IMR-90 (cell line): ENCODE data around the gene NDRG4. TPM values are rescaled to one million over a fixed set of nuclear protein-coding genes. Genes with fewer than 3 reads are reported as not detected.

Experiments
- ATAC-seq: fragments of 200-7000 bp; cut with Tn5 transposase; 2 replicates; pipeline ENCODE4 v1.9.1; 2020; ENCODE audit warnings: low read depth, mild to moderate bottlenecking, moderate library complexity
- BruUV-seq: library from RNA; stranded (reverse); fragments of 400-500 nt; replicated peaks from 2 replicates; lab custom pipeline; 2021; lab: Mats Ljungman, UMichigan
- CTCF ChIA-PET: fragments of 300-600 bp; formaldehyde crosslinking; extraction: SDS; loops from one replicate; lab custom pipeline; 2021; ENCODE audit warnings: antibody characterized with exemption; lab: Yijun Ruan, JAX
- POLR2A ChIA-PET: fragments of 300-600 bp; sonication (Branson Sonifier 250); formaldehyde crosslinking; loops from one replicate; lab custom pipeline; 2022; ENCODE audit warnings: antibody characterized with exemption; ENCODE audit not compliant: unreplicated experiment; lab: Charles Lee
- DNase-seq: peaks from one replicate; pipeline ENCODE4 v3.0.0; 2013
- H2AFZ ChIP-seq: replicated peaks from 2 replicates; pipeline ENCODE3; 2013; ENCODE audit warnings: low read length, mild to moderate bottlenecking; ENCODE audit not compliant: poor library complexity
- H2AK5ac ChIP-seq: 2 replicates; pipeline ENCODE4 v1.6.1; 2013; ENCODE audit warnings: low read depth, low read length, inconsistent platforms
- H2AK9ac ChIP-seq: replicated peaks from 2 replicates; pipeline ENCODE3; 2013; ENCODE audit warnings: mild to moderate bottlenecking, low read depth, low read length, moderate library complexity; ENCODE audit not compliant: poor library complexity
- H2BK120ac ChIP-seq: 2 replicates; pipeline ENCODE4 v1.6.1; 2013; ENCODE audit warnings: low read depth, low read length, inconsistent platforms
- H2BK15ac ChIP-seq: 3 replicates; pipeline ENCODE4 v1.6.1; 2013; ENCODE audit warnings: low read depth, low read length, inconsistent platforms
- H2BK20ac ChIP-seq: 2 replicates; pipeline ENCODE4 v1.6.1; 2013; ENCODE audit warnings: low read depth, mild to moderate bottlenecking, inconsistent platforms, low read length, moderate library complexity
- H2BK5ac ChIP-seq: 2 replicates; pipeline ENCODE4 v1.6.1; 2013; ENCODE audit warnings: mild to moderate bottlenecking, low read depth, low read length, inconsistent platforms; ENCODE audit not compliant: poor library complexity, severe bottlenecking
- H3K14ac ChIP-seq: replicated peaks from 2 replicates; pipeline ENCODE4 v1.6.1; 2013; ENCODE audit warnings: low read depth, low read length, inconsistent platforms
- H3K18ac ChIP-seq: 2 replicates; pipeline ENCODE4 v1.6.1; 2013; ENCODE audit warnings: low read depth, low read length, control low read depth
- H3K23ac ChIP-seq: 2 replicates; pipeline ENCODE4 v1.6.1; 2013; ENCODE audit warnings: low read depth, low read length, inconsistent platforms
- H3K27ac ChIP-seq: 2 replicates; pipeline ENCODE4 v1.5.1; 2013; ENCODE audit warnings: mild to moderate bottlenecking, control low read depth, low read length; ENCODE audit not compliant: insufficient read depth
- H3K27me3 ChIP-seq: 2 replicates; pipeline ENCODE4 v1.6.1; 2013; ENCODE audit warnings: low read length; ENCODE audit not compliant: control insufficient read depth, insufficient read depth
- H3K36me3 ChIP-seq: 2 replicates; pipeline ENCODE4 v1.6.1; 2013; ENCODE audit warnings: low read length, mixed read lengths; ENCODE audit not compliant: control insufficient read depth, insufficient read depth
- H3K4ac ChIP-seq: 2 replicates; pipeline ENCODE4 v1.6.1; 2013; ENCODE audit warnings: low read depth, low read length, inconsistent platforms
- H3K4me1 ChIP-seq: 2 replicates; pipeline ENCODE4 v1.6.1; 2013; ENCODE audit warnings: low read length, mixed read lengths; ENCODE audit not compliant: control insufficient read depth, insufficient read depth
- H3K4me2 ChIP-seq: 2 replicates; pipeline ENCODE4 v1.6.1; 2013; ENCODE audit warnings: low read depth, mild to moderate bottlenecking, control low read depth, low read length, moderate library complexity
- H3K4me3 ChIP-seq: 2 replicates; pipeline ENCODE4 v1.5.1; 2013; ENCODE audit warnings: low read depth, mild to moderate bottlenecking, control low read depth, low read length, moderate library complexity; ENCODE audit not compliant: insufficient read depth
- H3K56ac ChIP-seq: 2 replicates; pipeline ENCODE4 v1.6.1; 2013; ENCODE audit warnings: low read length, inconsistent platforms; ENCODE audit not compliant: insufficient read depth; ENCODE audit errors: extremely low read depth
- H3K79me1 ChIP-seq, 2 experiments: 2 replicates each; pipeline ENCODE4 v1.6.1; 2013; ENCODE audit warnings: low read length in 2 of 2, inconsistent platforms in 1 of 2, low read depth in 1 of 2
- H3K9ac ChIP-seq: 2 replicates; pipeline ENCODE4 v1.6.1; 2013; ENCODE audit warnings: low read depth, low read length, control low read depth
- H3K9me1 ChIP-seq: 2 replicates; pipeline ENCODE4 v1.6.1; 2013; ENCODE audit warnings: low read length, inconsistent platforms; ENCODE audit not compliant: insufficient read depth
- H3K9me3 ChIP-seq: 2 replicates; pipeline ENCODE4 v1.6.1; 2013; ENCODE audit warnings: low read length; ENCODE audit not compliant: control insufficient read depth, insufficient read depth
- H4K20me1 ChIP-seq: 2 replicates; pipeline ENCODE4 v1.6.1; 2013; ENCODE audit warnings: low read length, inconsistent platforms; ENCODE audit not compliant: insufficient read depth
- H4K5ac ChIP-seq: 2 replicates; pipeline ENCODE4 v1.6.1; 2013; ENCODE audit warnings: mild to moderate bottlenecking, low read depth, low read length, control low read depth
- H4K8ac ChIP-seq, 2 experiments: 2 replicates each; pipeline ENCODE4 v1.6.1; 2013; ENCODE audit warnings: low read depth in 2 of 2, low read length in 2 of 2, control low read depth in 1 of 2, inconsistent platforms in 1 of 2
- H4K91ac ChIP-seq: 2 replicates; pipeline ENCODE4 v1.6.1; 2013; ENCODE audit warnings: low read depth, low read length, inconsistent platforms; ENCODE audit not compliant: insufficient read depth
- BHLHE40 ChIP-seq: fragments of 150-350 bp; IDR thresholded peaks from 2 replicates; pipeline ENCODE4 v1.6.1; 2016; ENCODE audit warnings: mild to moderate bottlenecking, low read depth, low read length
- CEBPB ChIP-seq: IDR thresholded peaks from 2 replicates; pipeline ENCODE4 v1.6.1; 2012; ENCODE audit warnings: low read depth, low read length, improper control_type of control experiment
- CHD1 ChIP-seq: IDR thresholded peaks from 2 replicates; pipeline ENCODE4 v1.6.1; 2012; ENCODE audit warnings: low read depth, low read length, improper control_type of control experiment
- FOS ChIP-seq: fragments of 150-350 bp; IDR thresholded peaks from 2 replicates; pipeline ENCODE4 v1.6.1; 2016; ENCODE audit warnings: low read depth, low read length
- MAZ ChIP-seq: IDR thresholded peaks from 2 replicates; pipeline ENCODE4 v1.6.1; 2012; ENCODE audit warnings: low read depth, mild to moderate bottlenecking, low read length, improper control_type of control experiment, moderate library complexity, borderline replicate concordance
- MXI1 ChIP-seq: IDR thresholded peaks from 2 replicates; pipeline ENCODE4 v1.6.1; 2012; ENCODE audit warnings: low read depth, mild to moderate bottlenecking, low read length, moderate library complexity, borderline replicate concordance
- NFE2L2 ChIP-seq: fragments of 150-350 bp; IDR thresholded peaks from 2 replicates; pipeline ENCODE4 v1.6.1; 2016; ENCODE audit warnings: low read depth, mild to moderate bottlenecking, low read length
- POLR2A ChIP-seq: IDR thresholded peaks from 2 replicates; pipeline ENCODE4 v1.6.1; 2012; ENCODE audit warnings: mild to moderate bottlenecking, low read depth, low read length
- RAD21 ChIP-seq: IDR thresholded peaks from 2 replicates; pipeline ENCODE4 v1.6.1; 2012; ENCODE audit warnings: low read length, improper control_type of control experiment
- USF2 ChIP-seq: fragments of 150-350 bp; IDR thresholded peaks from 2 replicates; pipeline ENCODE4 v1.6.1; 2017; ENCODE audit warnings: mild to moderate bottlenecking, antibody characterized with exemption, low read length, low read depth
- WGBS, 2 experiments: methylation state at CpG; one replicate each; pipeline versions ENCODE4 v1.1.5 to v1.1.7; 2013; ENCODE audit warnings: missing lambda C conversion rate in 2 of 2; ENCODE audit not compliant: insufficient read length in 1 of 2; ENCODE audit errors: extremely low coverage in 2 of 2; 5-methylcytosine and 5-hydroxymethylcytosine counted together
- dilution Hi-C: fragments of 300-500 bp; cut with HindIII; formaldehyde crosslinking; loops from one replicate; pipeline ENCODE4 v1.14.3; 2018; ENCODE audit warnings: low sequenced_read_pairs; ENCODE audit not compliant: unreplicated experiment
- in situ Hi-C: fragments of 300-500 bp; cut with MboI; formaldehyde crosslinking; loops from 3 replicates; pipeline ENCODE4 v1.14.3; 2019; ENCODE audit warnings: low sequenced_read_pairs, inconsistent platforms, mixed read lengths
- intact Hi-C: fragments of 100-400 bp; cut with micrococcal nuclease; formaldehyde crosslinking; loops from 2 replicates; pipeline ENCODE4 v1.10.0; 2022
- polyA plus RNA-seq, 3 experiments: library from polyadenylated mRNA; depleted of rRNA; stranded (reverse); fragments of >200 nt; gene quantifications; 2 replicates each; pipeline ENCODE4 v1.2.3, GENCODE V29; 2012; ENCODE audit warnings: low replicate concordance in 1 of 3
- total RNA-seq: library from RNA; depleted of rRNA; stranded (reverse); fragments of >200 nt; gene quantifications from 2 replicates; pipeline ENCODE4 v1.2.3, GENCODE V29; 2012
- TF ChIP-seq, protein P1 (sequence below): conservative IDR thresholded peaks from 2 replicates; pipeline ENCODE4 v1.5.1; 2012; ENCODE audit warnings: mild to moderate bottlenecking, low read depth, low read length, improper control_type of control experiment

The NDRG4 gene
- total and polyA plus RNA-seq, 2 of the 4 experiments (the other 2 are of a cell fraction), result 10.9 to 23.5 TPM

- Histone ChIP-seq H2BK120ac (no peak overlapping the region), H2BK5ac (no peak overlapping the region), H3K14ac (no peak overlapping the region), H3K18ac (no peak overlapping the region), H4K91ac (no peak overlapping the region), H4K5ac (no peak overlapping the region), H3K4me3 (no peak overlapping the region), H2AFZ (no peak overlapping the region), H2AK5ac (no peak overlapping the region), H3K56ac (no peak overlapping the region), H4K20me1 (no peaks in the 10 kb centered on the region), H3K79me1 (no peaks in the 10 kb centered on the region), H2BK20ac (no peak overlapping the region), H3K4me2 (no peak overlapping the region), H3K4me1 (no peaks in the 10 kb centered on the region), H3K36me3 (no peaks in the 10 kb centered on the region), H3K27ac (no peak overlapping the region), H3K23ac (no peak overlapping the region), H2BK15ac (no peak overlapping the region), H2AK9ac (no peak overlapping the region), H4K8ac (no peak overlapping the region), H3K4ac (no peak overlapping the region), H3K9me1 (no peaks in the 10 kb centered on the region), H3K9ac (no peak overlapping the region), H3K27me3 (peaks cover 55% of the 10 kb centered on the region), H3K9me3 (no peaks in the 10 kb centered on the region)
- in situ Hi-C loops, result no loop called here
- WGBS, 2 experiments, result no CpG with 5 or more reads among the region's 4 CpGs
- dilution Hi-C loops, result no loop called here
- no peak for DNase-seq
- CTCF ChIA-PET, result no interaction called here
- no TSS peak for BruUV-seq
- POLR2A ChIA-PET, result no interaction called here
- intact Hi-C loops, result no loop called here
- ATAC-seq, result no peak
- TF ChIP-seq USF2 (no peak), MXI1 (no peak), CHD1 (no peak), NFE2L2 (no peak), BHLHE40 (no peak), MAZ (no peak), RAD21 (no peak), FOS (no peak), POLR2A (no peak), CEBPB (no peak)
- TF ChIP-seq, protein P1, sequence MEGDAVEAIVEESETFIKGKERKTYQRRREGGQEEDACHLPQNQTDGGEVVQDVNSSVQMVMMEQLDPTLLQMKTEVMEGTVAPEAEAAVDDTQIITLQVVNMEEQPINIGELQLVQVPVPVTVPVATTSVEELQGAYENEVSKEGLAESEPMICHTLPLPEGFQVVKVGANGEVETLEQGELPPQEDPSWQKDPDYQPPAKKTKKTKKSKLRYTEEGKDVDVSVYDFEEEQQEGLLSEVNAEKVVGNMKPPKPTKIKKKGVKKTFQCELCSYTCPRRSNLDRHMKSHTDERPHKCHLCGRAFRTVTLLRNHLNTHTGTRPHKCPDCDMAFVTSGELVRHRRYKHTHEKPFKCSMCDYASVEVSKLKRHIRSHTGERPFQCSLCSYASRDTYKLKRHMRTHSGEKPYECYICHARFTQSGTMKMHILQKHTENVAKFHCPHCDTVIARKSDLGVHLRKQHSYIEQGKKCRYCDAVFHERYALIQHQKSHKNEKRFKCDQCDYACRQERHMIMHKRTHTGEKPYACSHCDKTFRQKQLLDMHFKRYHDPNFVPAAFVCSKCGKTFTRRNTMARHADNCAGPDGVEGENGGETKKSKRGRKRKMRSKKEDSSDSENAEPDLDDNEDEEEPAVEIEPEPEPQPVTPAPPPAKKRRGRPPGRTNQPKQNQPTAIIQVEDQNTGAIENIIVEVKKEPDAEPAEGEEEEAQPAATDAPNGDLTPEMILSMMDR, result no peak
These were observed 37.9 kb upstream of the NDRG4 start for GRCh38 chr16:58462089-58462488.
